Common myeloid progenitor, CD34-positive (primary cell): ENCODE measurements around the gene KIF13A. TPM values are rescaled to one million over a fixed set of nuclear protein-coding genes. Genes with fewer than 3 reads are reported as not detected.

ENCODE experiments used
- CTCF ChIA-PET: fragments of 350-600 bp; sonication (Branson Sonifier 250); formaldehyde crosslinking; loops from one replicate; lab custom pipeline; 2021; ENCODE audit warnings: antibody characterized with exemption; lab: Charles Lee
- POLR2A ChIA-PET: fragments of 350-600 bp; sonication (Branson Sonifier 250); formaldehyde crosslinking; loops from one replicate; lab custom pipeline; 2021; ENCODE audit warnings: antibody characterized with exemption; lab: Charles Lee
- DNase-seq, 3 donors: peaks; one replicate each; pipeline versions ENCODE4 v3.0.0 to v3.0.0-alpha.2; 2013
- H3K27ac ChIP-seq, 2 experiments: 1 replicate in 1 of 2; 2 replicates in 1 of 2; pipeline ENCODE4 v1.7.0; 2013; ENCODE audit warnings: inconsistent platforms in 2 of 2, low read length in 2 of 2, mild to moderate bottlenecking in 2 of 2, low read depth in 1 of 2, moderate library complexity in 1 of 2; ENCODE audit not compliant: severe bottlenecking in 2 of 2, insufficient read depth in 1 of 2, poor library complexity in 1 of 2
- H3K27me3 ChIP-seq, 5 experiments: replicated peaks in 2 of 5; 1 replicate in 3 of 5; 2 replicates in 2 of 5; pipeline versions ENCODE4 v1.6.1 to v1.7.0; 2013; ENCODE audit warnings: low read length in 4 of 5, mild to moderate bottlenecking in 2 of 5, moderate library complexity in 2 of 5, inconsistent platforms in 1 of 5; ENCODE audit not compliant: insufficient read depth in 5 of 5, control insufficient read depth in 4 of 5
- H3K36me3 ChIP-seq, 4 experiments: 1 replicate in 2 of 4; 2 replicates in 2 of 4; pipeline versions ENCODE4 v1.6.1 to v1.7.0; 2013; ENCODE audit warnings: low read length in 3 of 4, control low read depth in 1 of 4, mild to moderate bottlenecking in 1 of 4; ENCODE audit not compliant: control insufficient read depth in 4 of 4, insufficient read depth in 4 of 4
- H3K4me1 ChIP-seq, 4 experiments: 1 replicate in 3 of 4; 2 replicates in 1 of 4; pipeline versions ENCODE4 v1.6.1 to v1.7.1; 2013; ENCODE audit warnings: low read length in 3 of 4, mild to moderate bottlenecking in 3 of 4, control low read depth in 1 of 4, inconsistent platforms in 1 of 4, moderate library complexity in 1 of 4; ENCODE audit not compliant: control insufficient read depth in 4 of 4, insufficient read depth in 4 of 4; ENCODE audit errors: control extremely low read depth in 1 of 4
- H3K4me3 ChIP-seq, 7 experiments: 1 replicate in 4 of 7; 2 replicates in 3 of 7; pipeline versions ENCODE4 v1.5.1 to v1.7.0; 2013; ENCODE audit warnings: mild to moderate bottlenecking in 7 of 7, low read length in 6 of 7, moderate library complexity in 6 of 7, inconsistent platforms in 2 of 7, low read depth in 2 of 7, control low read depth in 1 of 7; ENCODE audit not compliant: insufficient read depth in 4 of 7, control insufficient read depth in 1 of 7; ENCODE audit errors: extremely low read depth in 1 of 7
- H3K9me3 ChIP-seq, 5 experiments: 1 replicate in 4 of 5; 2 replicates in 1 of 5; pipeline versions ENCODE4 v1.6.1 to v1.7.1; 2013; ENCODE audit warnings: low read length in 4 of 5, mild to moderate bottlenecking in 2 of 5, inconsistent platforms in 1 of 5, low read depth in 1 of 5, moderate library complexity in 1 of 5; ENCODE audit not compliant: control insufficient read depth in 4 of 5, insufficient read depth in 2 of 5; ENCODE audit errors: control extremely low read depth in 1 of 5
- WGBS: methylation state at CpG from one replicate; pipeline ENCODE4 v1.1.5; 2013; ENCODE audit not compliant: insufficient coverage; 5-methylcytosine and 5-hydroxymethylcytosine counted together
- polyA plus RNA-seq: library from polyadenylated mRNA; unstranded; fragments of 120-200 nt; gene quantifications from one replicate; pipeline ENCODE4 v1.2.1, GENCODE V29; 2013

KIF13A gene
- 29.1 TPM for polyA plus RNA-seq

DNA sequence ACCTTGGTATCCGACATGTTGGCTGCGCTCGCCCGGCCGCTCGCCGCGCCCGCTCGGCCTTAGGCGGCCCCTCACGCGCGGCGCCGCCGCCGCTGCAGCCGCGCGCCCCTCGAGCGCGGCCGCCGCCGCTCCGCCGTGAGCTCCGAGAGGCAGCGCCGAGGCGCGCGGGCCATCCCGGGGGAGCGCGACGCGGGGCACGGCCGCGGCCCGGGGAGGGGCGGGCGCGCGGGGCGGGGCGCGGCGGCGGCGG is at the start of gene KIF13A:
Gene KIF13A (minus strand): TSS at position 189 of the 250 bp plus-strand sequence. CDS start 172 bp downstream, at position 17.
- Histone ChIP-seq H3K27ac (peak within 1 kb of the TSS; percentile 40 to 73), H3K4me1 (peaks cover 15 to 46% (median 34%) of the 10 kb centered on the region in 4 experiments), H3K9me3 (no peaks in the 10 kb centered on the region), H3K27me3 (no peaks in the 10 kb centered on the region), H3K36me3 (peaks cover 0 to 2% (median 0%) of the 10 kb centered on the region in 4 experiments), H3K4me3 (peak within 1 kb of the TSS; percentile 70 to 96 (median 86))
- ChIA-PET CTCF (interaction anchor here (0.7 to 2.7 kb wide), 4 partner anchors 29 to 164 kb away, joined by 3 to 10 read pairs (median 3); partner anchors contain the start of gene NHLRC1), POLR2A (interaction anchor here (0.6 kb wide), 3 partner anchors 33 to 153 kb away, joined by 3 to 4 read pairs (median 3); no protein-coding TSS in a partner anchor)
- WGBS = 0% methylated on average over 15 of the region's 54 CpGs
- DNase-seq = peak in 1 of 3 donors; percentile 21

DNA sequence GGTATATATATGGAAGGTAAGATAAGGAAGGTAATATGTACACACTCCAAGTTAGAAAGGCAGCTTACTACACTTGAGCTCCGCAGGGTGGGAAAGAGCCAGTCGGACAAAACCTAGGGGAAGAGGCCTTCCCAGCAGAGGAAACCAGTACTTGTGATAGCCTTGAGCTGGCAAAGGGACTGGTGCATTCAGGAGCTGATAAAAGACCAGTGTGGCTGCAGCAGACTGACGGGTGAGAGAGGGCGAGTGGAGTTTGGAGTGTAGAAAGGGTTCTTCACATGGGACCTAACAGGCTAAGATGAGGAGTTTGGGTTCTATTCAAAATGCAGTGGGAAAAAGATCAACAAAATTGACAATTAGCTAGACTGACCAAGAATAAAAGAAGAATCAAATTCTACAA is 49.3 kb upstream of the KIF13A start:
- Histone ChIP-seq H3K36me3 (no peaks in the 10 kb centered on the region), H3K27me3 (no peaks in the 10 kb centered on the region), H3K4me1 (no peaks in the 10 kb centered on the region), H3K4me3 (no peak overlapping the region), H3K9me3 (peaks cover 0 to 1% (median 0%) of the 10 kb centered on the region in 5 experiments), H3K27ac (no peak overlapping the region)
- no peak for DNase-seq
- CTCF ChIA-PET = interaction anchor here (0.7 to 0.9 kb wide), 2 partner anchors 17 to 18 kb away, joined by 3 to 5 read pairs; no protein-coding TSS in a partner anchor
- POLR2A ChIA-PET = no interaction called here
- WGBS = 94% methylated on average over 3 of the region's 4 CpGs

DNA sequence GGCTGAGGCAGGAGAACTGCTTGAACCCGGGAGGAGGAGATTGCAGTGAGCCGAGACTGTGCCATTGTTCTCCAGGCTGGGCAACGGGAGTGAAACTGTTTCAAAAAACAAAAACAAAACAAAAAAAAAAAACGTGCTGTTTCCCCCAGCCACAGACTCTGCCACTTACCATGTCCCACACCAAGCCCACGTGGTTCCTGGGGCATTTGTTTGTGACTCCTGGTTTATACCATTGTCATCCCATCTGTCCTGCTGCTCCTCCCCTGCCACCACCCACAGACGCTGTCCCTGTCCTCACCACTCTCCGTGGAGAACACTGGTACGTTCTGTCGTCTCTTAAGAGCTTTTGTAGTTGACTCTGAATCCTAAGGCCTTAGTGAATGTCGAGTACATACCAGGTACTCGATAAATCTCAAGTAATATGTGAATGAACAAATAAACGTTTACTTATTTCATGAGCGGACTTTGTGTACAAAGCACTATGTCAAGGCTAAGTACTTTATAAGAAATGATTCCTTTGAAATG is 48.0 kb upstream of the KIF13A start:
- H3K4me1 ChIP-seq = no peaks in the 10 kb centered on the region
- H3K9me3 ChIP-seq = peaks cover 0 to 1% (median 0%) of the 10 kb centered on the region in 5 experiments
- H3K36me3 ChIP-seq = no peaks in the 10 kb centered on the region
- H3K27ac ChIP-seq = no peak overlapping the region
- ChIA-PET CTCF (no interaction called here), POLR2A (no interaction called here)
- WGBS = 97% methylated on average over 12 of the region's 13 CpGs
- H3K4me3 ChIP-seq = no peak overlapping the region
- H3K27me3 ChIP-seq = no peaks in the 10 kb centered on the region
- no peak for DNase-seq

DNA sequence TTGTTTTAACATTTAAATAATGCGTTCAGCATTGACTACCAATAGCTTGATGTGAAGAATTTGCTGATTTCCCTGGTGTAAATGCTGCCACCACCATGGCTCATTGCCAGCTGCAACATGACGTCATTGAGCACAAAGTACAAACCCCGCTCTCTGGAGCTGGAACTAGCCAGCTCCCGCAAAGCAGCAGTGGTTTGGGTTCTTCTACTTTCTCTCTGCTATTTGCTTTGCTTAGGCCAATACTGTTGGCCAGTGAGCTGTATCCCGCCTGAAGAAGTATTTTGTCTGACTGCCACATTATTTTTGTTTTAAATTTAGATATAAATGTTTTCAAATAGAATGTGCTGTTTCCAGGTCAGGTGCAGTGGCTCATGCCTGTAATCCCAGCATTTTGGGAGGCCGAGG is 47.4 kb upstream of the KIF13A start:
- CTCF ChIA-PET = no interaction called here
- 100% methylated on average over 2 of the region's 6 CpGs for WGBS
- Histone ChIP-seq H3K4me1 (no peaks in the 10 kb centered on the region), H3K36me3 (no peaks in the 10 kb centered on the region), H3K27me3 (no peaks in the 10 kb centered on the region), H3K4me3 (no peak overlapping the region), H3K27ac (no peak overlapping the region), H3K9me3 (peaks cover 0 to 1% (median 0%) of the 10 kb centered on the region in 5 experiments)
- peak in 2 of 3 donors; percentile 36 to 48 for DNase-seq
- POLR2A ChIA-PET = no interaction called here

DNA sequence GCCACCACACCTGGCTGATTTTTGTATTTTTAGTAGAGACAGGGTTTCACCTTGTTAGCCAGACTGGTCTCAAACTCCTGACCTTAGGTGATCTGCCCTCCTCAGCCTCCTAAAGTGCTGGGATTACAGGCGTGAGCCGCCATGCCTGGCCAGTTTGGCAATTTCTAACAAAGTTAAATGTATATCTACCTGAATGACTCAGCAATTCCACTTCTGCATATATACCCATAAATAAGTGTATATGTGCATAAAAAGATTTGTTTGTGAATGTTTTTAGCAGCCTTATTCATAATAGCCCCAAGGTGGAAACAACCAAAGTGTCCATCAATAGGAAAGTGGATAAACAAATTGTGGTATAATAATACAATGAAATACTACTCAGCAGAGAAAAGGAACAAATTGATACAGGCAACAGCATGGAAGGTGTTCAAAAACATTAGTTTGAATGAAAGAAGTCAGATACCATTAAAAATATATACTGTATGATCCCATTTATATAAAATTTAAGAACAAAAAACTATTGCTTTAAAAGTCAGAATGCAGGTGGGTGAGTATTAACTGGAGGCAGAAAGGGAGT is 44.3 kb upstream of the KIF13A start:
- WGBS = no CpG with 5 or more reads among the region's 2 CpGs
- no peaks in the 10 kb centered on the region for H3K36me3 ChIP-seq
- H3K27ac ChIP-seq = no peak overlapping the region
- CTCF ChIA-PET = no interaction called here
- H3K4me1 ChIP-seq = no peaks in the 10 kb centered on the region
- H3K9me3 ChIP-seq = peaks cover 0 to 1% (median 0%) of the 10 kb centered on the region in 5 experiments
- H3K27me3 ChIP-seq = no peaks in the 10 kb centered on the region
- POLR2A ChIA-PET = no interaction called here
- no peak overlapping the region for H3K4me3 ChIP-seq
- DNase-seq = no peak

DNA sequence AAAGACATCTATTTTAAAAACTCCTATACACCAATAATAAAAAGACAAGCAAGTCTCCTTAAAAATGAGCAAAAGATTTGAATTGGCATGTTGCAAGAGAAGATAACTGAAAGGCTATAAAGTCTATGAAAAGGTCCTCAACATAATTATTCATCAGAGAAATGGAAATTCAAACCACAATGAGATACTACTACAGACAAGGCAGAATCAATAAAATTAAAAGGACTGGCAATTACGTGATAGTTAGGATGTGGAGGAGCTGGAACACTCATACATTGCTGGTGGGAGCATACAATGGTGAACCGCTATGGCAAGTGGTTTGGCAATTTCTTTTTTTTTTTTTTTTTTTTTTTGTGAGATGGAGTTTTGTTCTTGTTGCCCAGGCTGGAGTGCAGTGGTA is 43.8 kb upstream of the KIF13A start:
- WGBS = no CpG with 5 or more reads among the region's 2 CpGs
- CTCF ChIA-PET = no interaction called here
- POLR2A ChIA-PET = no interaction called here
- no peaks in the 10 kb centered on the region for H3K4me1 ChIP-seq
- no peak overlapping the region for H3K27ac ChIP-seq
- no peaks in the 10 kb centered on the region for H3K27me3 ChIP-seq
- H3K9me3 ChIP-seq = no peaks in the 10 kb centered on the region
- H3K4me3 ChIP-seq = no peak overlapping the region
- no peak for DNase-seq
- H3K36me3 ChIP-seq = no peaks in the 10 kb centered on the region

DNA sequence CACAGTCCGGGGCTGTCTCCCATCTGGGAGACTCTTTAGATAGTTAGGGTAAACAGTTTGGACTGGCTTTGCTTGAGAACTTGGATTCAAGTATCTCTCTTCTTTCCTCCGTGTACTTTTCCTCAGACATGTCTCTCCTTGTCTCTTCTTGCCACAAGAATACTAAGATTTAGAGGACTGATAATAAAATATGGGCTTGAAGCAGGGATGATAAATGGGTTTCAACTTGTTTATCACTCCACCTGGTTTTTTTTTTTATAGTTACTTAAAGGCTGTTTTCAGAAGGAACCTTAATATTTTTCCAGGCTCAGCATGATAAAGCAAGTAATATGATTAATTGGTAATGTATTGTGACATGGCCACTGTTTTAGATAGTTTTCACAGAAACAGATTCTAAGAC is 40.9 kb upstream of the KIF13A start:
- DNase-seq = no peak
- H3K27me3 ChIP-seq = no peaks in the 10 kb centered on the region
- no peak overlapping the region for H3K27ac ChIP-seq
- no peak overlapping the region for H3K4me3 ChIP-seq
- no peaks in the 10 kb centered on the region for H3K9me3 ChIP-seq
- CTCF ChIA-PET = interaction anchor here (1.2 kb wide), 1 partner anchor 9 kb away, joined by 4 read pairs; no protein-coding TSS in a partner anchor
- no CpG with 5 or more reads among the region's 2 CpGs for WGBS
- no peaks in the 10 kb centered on the region for H3K4me1 ChIP-seq
- no peaks in the 10 kb centered on the region for H3K36me3 ChIP-seq
- POLR2A ChIA-PET = no interaction called here
